Measurements from ENCODE around the gene HGD. TPM values are rescaled to one million over a fixed set of nuclear protein-coding genes. Genes with fewer than 3 reads are reported as not detected.

The HGD gene
- total RNA-seq, 1 donor from 2014 or later: not detected

DNA sequence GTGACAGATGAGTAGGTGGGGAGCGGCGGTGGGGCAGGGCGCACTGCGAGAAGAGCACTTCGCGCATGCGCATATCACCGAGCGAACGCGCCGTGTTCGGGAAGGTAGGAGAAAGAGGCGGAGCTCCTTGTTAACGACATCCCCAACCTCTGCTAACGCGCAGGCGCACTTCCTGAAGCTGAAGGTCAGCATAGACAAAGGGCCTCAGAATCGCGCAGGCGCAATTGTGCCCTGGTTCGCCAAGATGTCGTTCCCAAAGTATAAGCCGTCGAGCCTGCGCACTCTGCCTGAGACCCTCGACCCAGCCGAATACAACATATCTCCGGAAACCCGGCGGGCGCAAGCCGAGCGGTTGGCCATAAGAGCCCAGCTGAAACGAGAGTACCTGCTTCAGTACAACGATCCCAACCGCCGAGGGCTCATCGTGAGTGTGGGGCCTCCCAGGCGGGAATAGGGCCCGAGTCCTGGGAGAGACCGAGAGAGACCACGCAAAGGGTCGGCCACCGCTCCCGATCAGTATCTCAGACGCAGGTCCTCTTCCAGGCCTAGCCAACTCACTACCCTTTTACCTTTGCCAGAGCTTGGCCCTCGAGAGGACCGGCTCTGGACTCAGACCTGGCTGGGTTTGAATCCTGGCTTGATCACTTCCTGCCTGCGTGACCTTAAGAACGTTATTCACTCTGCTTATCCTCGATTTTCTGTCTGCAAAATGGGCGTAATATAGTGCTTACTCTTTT, 85.8 kb downstream of the HGD start, which contains the start of gene NDUFB4:
Gene NDUFB4, plus strand, starts transcription at position 221 of the 737 bp plus-strand sequence. Its CDS starts 24 bp downstream, at position 245.
- Mint-ChIP-seq H3K27me3 (ENCODE audit: unreplicated experiment) (no peaks in the 10 kb centered on the region), H3K27ac (ENCODE audit: unreplicated experiment) (peak within 1 kb of the TSS; percentile 91), H3K4me1 (ENCODE audit: unreplicated experiment) (peaks cover 11% of the 10 kb centered on the region), H3K9me3 (ENCODE audit: unreplicated experiment) (no peaks in the 10 kb centered on the region), H3K36me3 (ENCODE audit: low read depth, unreplicated experiment) (no peaks in the 10 kb centered on the region), H3K4me3 (ENCODE audit: unreplicated experiment) (peak within 1 kb of the TSS; percentile 95)
- TF ChIP-seq, protein P1, sequence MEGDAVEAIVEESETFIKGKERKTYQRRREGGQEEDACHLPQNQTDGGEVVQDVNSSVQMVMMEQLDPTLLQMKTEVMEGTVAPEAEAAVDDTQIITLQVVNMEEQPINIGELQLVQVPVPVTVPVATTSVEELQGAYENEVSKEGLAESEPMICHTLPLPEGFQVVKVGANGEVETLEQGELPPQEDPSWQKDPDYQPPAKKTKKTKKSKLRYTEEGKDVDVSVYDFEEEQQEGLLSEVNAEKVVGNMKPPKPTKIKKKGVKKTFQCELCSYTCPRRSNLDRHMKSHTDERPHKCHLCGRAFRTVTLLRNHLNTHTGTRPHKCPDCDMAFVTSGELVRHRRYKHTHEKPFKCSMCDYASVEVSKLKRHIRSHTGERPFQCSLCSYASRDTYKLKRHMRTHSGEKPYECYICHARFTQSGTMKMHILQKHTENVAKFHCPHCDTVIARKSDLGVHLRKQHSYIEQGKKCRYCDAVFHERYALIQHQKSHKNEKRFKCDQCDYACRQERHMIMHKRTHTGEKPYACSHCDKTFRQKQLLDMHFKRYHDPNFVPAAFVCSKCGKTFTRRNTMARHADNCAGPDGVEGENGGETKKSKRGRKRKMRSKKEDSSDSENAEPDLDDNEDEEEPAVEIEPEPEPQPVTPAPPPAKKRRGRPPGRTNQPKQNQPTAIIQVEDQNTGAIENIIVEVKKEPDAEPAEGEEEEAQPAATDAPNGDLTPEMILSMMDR (IDR thresholded peaks at IDR 0.05; ENCODE audit: unreplicated experiment): no peak
- peak; percentile 95 for DNase-seq (ENCODE audit: low spot score)

DNA sequence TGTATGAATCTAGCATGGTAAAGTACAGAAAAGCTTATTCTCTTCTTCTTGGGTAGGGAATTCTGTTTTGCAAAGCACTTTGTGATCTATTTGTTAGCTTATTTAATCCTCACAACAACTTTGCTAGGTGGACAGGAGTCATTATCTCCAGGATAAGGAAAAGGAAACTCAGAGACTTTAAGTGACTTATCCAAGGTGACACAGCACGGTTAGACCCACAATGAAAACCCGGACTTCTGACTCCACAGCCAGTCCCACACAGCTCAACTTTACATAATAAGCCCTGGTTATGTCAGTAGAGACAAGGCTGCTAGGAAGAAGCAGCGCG, 86.3 kb downstream of the HGD start:
- no peak for DNase-seq (ENCODE audit: low spot score)
- TF ChIP-seq, protein P1 (IDR thresholded peaks at IDR 0.05; ENCODE audit: unreplicated experiment): no peak
- Mint-ChIP-seq H3K27ac (ENCODE audit: unreplicated experiment) (peak overlapping the region; percentile 91), H3K9me3 (ENCODE audit: unreplicated experiment) (no peaks in the 10 kb centered on the region), H3K36me3 (ENCODE audit: low read depth, unreplicated experiment) (no peaks in the 10 kb centered on the region), H3K4me3 (ENCODE audit: unreplicated experiment) (peak overlapping the region; percentile 95), H3K27me3 (ENCODE audit: unreplicated experiment) (no peaks in the 10 kb centered on the region), H3K4me1 (ENCODE audit: unreplicated experiment) (peaks cover 11% of the 10 kb centered on the region)

- Mint-ChIP-seq H3K4me3 (ENCODE audit: unreplicated experiment) (no peak overlapping the region), H3K27me3 (ENCODE audit: unreplicated experiment) (peaks cover 3% of the 10 kb centered on the region), H3K9me3 (ENCODE audit: unreplicated experiment) (no peaks in the 10 kb centered on the region), H3K4me1 (ENCODE audit: unreplicated experiment) (no peaks in the 10 kb centered on the region), H3K27ac (ENCODE audit: unreplicated experiment) (no peak overlapping the region), H3K36me3 (ENCODE audit: low read depth, unreplicated experiment) (peaks cover 3% of the 10 kb centered on the region)
- TF ChIP-seq, protein P1 (IDR thresholded peaks at IDR 0.05; ENCODE audit: unreplicated experiment): no peak
- DNase-seq (ENCODE audit: low spot score): no peak
Observed at GRCh38 chr3:120587332-120587975, 94.6 kb downstream of the HGD start.

Other genes starting within 250 kb of the HGD start
- gene FSTL1, start 231.2 kb downstream of the HGD start, total RNA-seq (ENCODE audit: unreplicated experiment): 1,211 TPM
- 92.6 TPM for gene NDUFB4, start 85.9 kb downstream of the HGD start, total RNA-seq (ENCODE audit: unreplicated experiment)
- 15.1 TPM for gene RABL3, start 60.3 kb upstream of the HGD start, total RNA-seq (ENCODE audit: unreplicated experiment)
- 59.0 TPM for gene GTF2E1, start 60.5 kb upstream of the HGD start, total RNA-seq (ENCODE audit: unreplicated experiment)
- 14.6 TPM for gene STXBP5L, start 226.0 kb upstream of the HGD start, total RNA-seq (ENCODE audit: unreplicated experiment)

All from endothelial cell (in vitro differentiated cells).